HG03103 (cell line): ENCODE results near the gene GALNT18.

ENCODE experiments used
- ATAC-seq: cut with Tn5 transposase; IDR thresholded peaks from one replicate; pipeline ENCODE4 v1.9.1; 2021; ENCODE audit warnings: low read depth; ENCODE audit not compliant: unreplicated experiment

Gene GALNT18

GRCh38 chr11:11505190-11505589 is 116.6 kb downstream of the GALNT18 start:
- no peak for ATAC-seq

GRCh38 chr11:11504071-11504470 is 117.7 kb downstream of the GALNT18 start:
- no peak for ATAC-seq

DNA sequence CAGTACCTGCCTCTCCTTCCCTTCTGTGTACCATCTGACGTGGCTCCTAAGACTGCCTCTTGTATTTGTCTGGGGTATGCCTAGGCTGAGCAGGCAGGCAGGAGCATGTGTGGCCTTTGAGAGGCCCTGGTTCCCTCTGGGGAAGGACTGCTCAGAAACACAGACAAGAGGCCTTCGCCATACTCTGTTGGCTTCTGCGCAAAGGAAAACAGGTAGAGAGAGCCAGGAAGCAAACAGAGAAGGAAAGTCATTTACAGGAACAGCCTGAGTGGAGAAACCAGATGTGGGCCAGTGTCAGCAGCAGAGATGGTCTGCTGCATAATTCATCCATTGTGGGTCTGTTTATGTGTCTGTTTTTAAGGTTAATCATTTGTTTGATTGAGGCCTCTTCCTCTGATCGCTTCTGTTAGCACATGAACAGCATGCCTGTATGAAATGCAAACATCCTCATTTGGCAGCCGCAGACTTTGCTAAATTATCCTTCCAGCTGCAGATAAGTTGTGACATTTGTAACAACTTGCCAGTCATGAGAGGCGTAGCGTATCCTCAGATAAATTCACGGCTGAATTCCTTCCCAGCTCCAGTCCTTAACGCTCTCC is 119.4 kb downstream of the GALNT18 start:
- no peak for ATAC-seq

- no peak for ATAC-seq
Measured at GRCh38 chr11:11501546-11502262, 120.1 kb downstream of the GALNT18 start.

GRCh38 chr11:11500744-11501487 is 120.9 kb downstream of the GALNT18 start:
- ATAC-seq, result no peak

DNA sequence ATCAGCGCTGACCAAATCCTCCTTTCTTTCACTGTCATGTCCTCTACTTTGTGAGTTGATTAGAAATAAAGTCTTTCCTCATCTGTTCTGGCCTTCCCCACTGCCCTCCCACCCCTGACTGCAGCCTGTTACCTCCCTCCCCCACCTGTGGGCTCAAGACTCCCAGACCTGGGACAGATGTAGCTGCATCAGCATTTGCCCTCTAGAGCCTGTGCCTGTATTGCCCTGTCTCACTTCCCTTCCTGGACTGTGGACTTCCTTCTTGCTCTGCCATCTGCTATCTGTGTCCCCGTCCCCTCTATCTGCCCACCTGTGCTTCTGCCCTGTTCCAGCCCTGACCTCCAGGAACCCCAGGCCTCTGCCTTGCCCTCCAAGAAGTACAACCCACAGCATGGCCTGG is 122.5 kb downstream of the GALNT18 start:
- no peak for ATAC-seq

- ATAC-seq, result no peak
Measured at GRCh38 chr11:11498195-11498594, 123.6 kb downstream of the GALNT18 start.

GRCh38 chr11:11496879-11497278 is 124.9 kb downstream of the GALNT18 start:
- no peak for ATAC-seq

DNA sequence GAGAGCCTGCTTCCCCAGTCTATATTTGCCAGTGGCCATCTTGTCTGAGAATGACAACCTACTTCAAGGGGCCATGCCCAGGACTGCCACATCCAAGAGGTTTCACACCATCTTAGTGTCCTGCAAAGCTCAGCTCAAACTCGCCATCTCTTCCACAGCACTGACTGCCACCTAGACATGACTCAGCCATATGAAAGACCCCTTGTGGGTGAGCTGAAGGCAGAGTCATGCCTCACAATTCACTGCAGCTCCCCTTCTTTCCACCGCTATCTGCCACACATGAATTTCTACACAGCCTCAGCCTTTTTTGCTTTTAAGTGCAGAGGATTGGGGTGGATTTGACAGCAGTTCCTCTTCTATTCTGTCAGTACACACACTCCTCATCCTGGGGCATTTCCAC is 127.5 kb downstream of the GALNT18 start:
- no peak for ATAC-seq

DNA sequence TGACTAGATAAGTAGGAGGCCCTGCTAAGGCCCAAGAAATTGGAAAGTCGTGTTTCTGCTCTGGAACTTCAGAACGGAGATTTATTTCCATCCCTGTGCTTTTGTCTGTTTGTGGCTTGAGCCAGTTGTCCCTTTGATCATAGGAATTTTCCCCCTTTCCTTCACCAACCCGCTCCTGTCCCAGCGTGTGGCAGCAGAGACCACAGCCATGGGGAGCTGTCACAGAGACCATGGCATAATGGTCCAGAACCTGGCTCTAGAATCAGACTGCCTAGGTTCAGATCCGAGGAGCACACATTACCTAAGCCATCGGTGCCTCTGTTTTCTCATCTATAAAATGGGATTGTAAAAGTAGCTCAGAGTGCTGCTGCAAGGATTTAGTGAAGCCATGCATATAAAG is 128.1 kb downstream of the GALNT18 start:
- ATAC-seq, result no peak

- no peak for ATAC-seq
Measured at GRCh38 chr11:11491589-11491988, 130.2 kb downstream of the GALNT18 start.

- ATAC-seq, result no peak
Measured at GRCh38 chr11:11491014-11491413, 130.8 kb downstream of the GALNT18 start.

- no peak for ATAC-seq
Measured at GRCh38 chr11:11486423-11486822, 135.4 kb downstream of the GALNT18 start.

GRCh38 chr11:11486002-11486401 is 135.8 kb downstream of the GALNT18 start:
- ATAC-seq, result no peak

DNA sequence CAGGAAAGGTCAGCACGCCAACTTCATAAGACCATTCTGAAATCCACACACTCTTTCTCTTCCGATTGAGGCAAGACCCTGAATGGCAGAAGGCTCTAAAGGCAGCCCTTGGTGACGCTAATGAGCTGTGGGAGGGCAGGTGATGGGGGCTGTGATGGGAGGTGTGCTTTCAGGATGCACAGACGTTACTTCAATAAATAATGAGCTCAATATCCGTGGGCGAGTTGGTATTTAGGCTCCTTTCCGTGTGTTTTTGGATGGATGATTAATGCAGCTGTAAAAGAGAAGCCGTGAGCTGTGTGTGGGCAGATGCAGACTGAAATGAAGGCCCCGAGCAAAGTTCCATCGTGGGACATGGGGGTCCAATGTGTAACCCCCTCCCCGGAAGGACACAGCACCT is 138.2 kb downstream of the GALNT18 start:
- ATAC-seq, result no peak

DNA sequence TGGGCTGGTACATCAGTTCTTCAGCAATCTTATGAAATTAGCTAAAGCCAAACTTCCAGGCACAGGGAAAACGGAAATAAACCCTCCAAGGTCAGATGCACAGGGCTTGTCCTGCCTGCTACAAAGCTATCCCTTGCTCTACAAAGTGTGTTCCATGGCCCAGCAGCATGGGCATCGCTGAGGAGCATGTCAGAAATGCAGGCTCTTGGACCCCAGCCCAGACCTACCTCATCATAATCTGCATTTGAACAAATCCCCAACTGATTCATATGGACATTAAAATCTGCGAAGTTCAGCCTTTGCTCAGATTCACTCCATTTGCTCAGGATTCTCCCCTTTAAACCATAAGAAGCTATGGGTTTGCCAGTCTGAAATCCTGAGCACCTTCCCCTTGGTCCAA is 139.1 kb downstream of the GALNT18 start:
- ATAC-seq, result no peak

- no peak for ATAC-seq
Measured at GRCh38 chr11:11481371-11481770, 140.4 kb downstream of the GALNT18 start.

- ATAC-seq, result no peak
Measured at GRCh38 chr11:11480971-11481370, 140.8 kb downstream of the GALNT18 start.

GRCh38 chr11:11478687-11479086 is 143.1 kb downstream of the GALNT18 start:
- no peak for ATAC-seq

GRCh38 chr11:11477695-11478420 is 143.9 kb downstream of the GALNT18 start:
- no peak for ATAC-seq

GRCh38 chr11:11476971-11477645 is 144.7 kb downstream of the GALNT18 start:
- ATAC-seq, result no peak
